Central memory CD8-positive, alpha-beta T cell (primary cell): ENCODE results near the gene ZAP70.

Source experiments
- ATAC-seq: fragments of 150-1000 bp; cut with Tn5 transposase; replicated peaks from 2 replicates; pipeline ENCODE4 v1.10.0; 2022; ENCODE audit warnings: mild to moderate bottlenecking, moderate FRiP score, moderate number of reproducible peaks; ENCODE audit not compliant: poor library complexity, severe bottlenecking; ENCODE audit errors: extremely low read depth
- DNase-seq, 2 donors: peaks; one replicate each; pipeline ENCODE4 v3.0.0; 2021; ENCODE audit warnings: low spot score in 2 of 2
- H3K27ac Mint-ChIP-seq: one replicate; pipeline ENCODE4 v1.8.0; 2022; ENCODE audit warnings: low read depth, mild to moderate bottlenecking, moderate library complexity, mixed read lengths
- H3K27me3 Mint-ChIP-seq: one replicate; pipeline ENCODE4 v1.8.0; 2022; ENCODE audit warnings: mixed read lengths
- H3K36me3 Mint-ChIP-seq: one replicate; pipeline ENCODE4 v1.8.0; 2022; ENCODE audit warnings: mild to moderate bottlenecking, moderate library complexity, mixed read lengths; ENCODE audit not compliant: insufficient read depth
- H3K4me1 Mint-ChIP-seq: one replicate; pipeline ENCODE4 v1.8.0; 2022; ENCODE audit warnings: mixed read lengths
- H3K4me3 Mint-ChIP-seq: one replicate; pipeline ENCODE4 v1.8.0; 2022; ENCODE audit warnings: mild to moderate bottlenecking, moderate library complexity, mixed read lengths
- H3K9me3 Mint-ChIP-seq: one replicate; pipeline ENCODE4 v1.8.0; 2022; ENCODE audit warnings: mixed read lengths

Gene ZAP70

GRCh38 chr2:97734061-97735051, 21.0 kb downstream of the ZAP70 start:
- Mint-ChIP-seq H3K9me3 (no peaks in the 10 kb centered on the region), H3K36me3 (peaks cover 69% of the 10 kb centered on the region), H3K27me3 (no peaks in the 10 kb centered on the region), H3K4me1 (peaks cover 58% of the 10 kb centered on the region), H3K27ac (peak overlapping the region; percentile 25), H3K4me3 (no peak overlapping the region)
- no peak for ATAC-seq
- no peak for DNase-seq

- Mint-ChIP-seq H3K9me3 (no peaks in the 10 kb centered on the region), H3K27me3 (no peaks in the 10 kb centered on the region), H3K36me3 (peaks cover 66% of the 10 kb centered on the region), H3K4me1 (peaks cover 57% of the 10 kb centered on the region), H3K4me3 (no peak overlapping the region), H3K27ac (peak overlapping the region; percentile 25)
- DNase-seq = no peak
- ATAC-seq = no peak
Measured at GRCh38 chr2:97735161-97735561, 21.8 kb downstream of the ZAP70 start.

GRCh38 chr2:97736185-97736584, 22.8 kb downstream of the ZAP70 start:
- Mint-ChIP-seq H3K4me3 (no peak overlapping the region), H3K27ac (no peak overlapping the region), H3K36me3 (peaks cover 62% of the 10 kb centered on the region), H3K9me3 (no peaks in the 10 kb centered on the region), H3K4me1 (peaks cover 56% of the 10 kb centered on the region), H3K27me3 (no peaks in the 10 kb centered on the region)
- no peak for DNase-seq
- no peak for ATAC-seq

- peaks cover 56% of the 10 kb centered on the region for H3K4me1 Mint-ChIP-seq
- DNase-seq = no peak
- H3K4me3 Mint-ChIP-seq = no peak overlapping the region
- peaks cover 60% of the 10 kb centered on the region for H3K36me3 Mint-ChIP-seq
- ATAC-seq = no peak
- H3K27me3 Mint-ChIP-seq = no peaks in the 10 kb centered on the region
- no peaks in the 10 kb centered on the region for H3K9me3 Mint-ChIP-seq
- H3K27ac Mint-ChIP-seq = no peak overlapping the region
Measured at GRCh38 chr2:97736608-97737330, 23.4 kb downstream of the ZAP70 start.

- DNase-seq (no peak), ATAC-seq (no peak)
- Mint-ChIP-seq H3K36me3 (peaks cover 57% of the 10 kb centered on the region), H3K9me3 (no peaks in the 10 kb centered on the region), H3K4me3 (no peak overlapping the region), H3K27ac (peak overlapping the region; percentile 78), H3K4me1 (peaks cover 59% of the 10 kb centered on the region), H3K27me3 (no peaks in the 10 kb centered on the region)
Measured at GRCh38 chr2:97737421-97738178, 24.2 kb downstream of the ZAP70 start.

- H3K9me3 Mint-ChIP-seq = no peaks in the 10 kb centered on the region
- H3K4me3 Mint-ChIP-seq = peak overlapping the region; percentile 12
- H3K36me3 Mint-ChIP-seq = peaks cover 54% of the 10 kb centered on the region
- H3K4me1 Mint-ChIP-seq = peaks cover 64% of the 10 kb centered on the region
- ATAC-seq (no peak), DNase-seq (no peak)
- peak overlapping the region; percentile 78 for H3K27ac Mint-ChIP-seq
- no peaks in the 10 kb centered on the region for H3K27me3 Mint-ChIP-seq
Measured at GRCh38 chr2:97738179-97739019, 25.0 kb downstream of the ZAP70 start.

GRCh38 chr2:97739020-97739892, 25.9 kb downstream of the ZAP70 start:
- Mint-ChIP-seq H3K36me3 (peaks cover 49% of the 10 kb centered on the region), H3K27me3 (no peaks in the 10 kb centered on the region), H3K4me1 (peaks cover 67% of the 10 kb centered on the region), H3K27ac (peak overlapping the region; percentile 78), H3K4me3 (no peak overlapping the region), H3K9me3 (no peaks in the 10 kb centered on the region)
- ATAC-seq (no peak), DNase-seq (no peak)

GRCh38 chr2:97739893-97740245, 26.5 kb downstream of the ZAP70 start:
- H3K9me3 Mint-ChIP-seq = no peaks in the 10 kb centered on the region
- no peak for DNase-seq
- H3K4me1 Mint-ChIP-seq = peaks cover 72% of the 10 kb centered on the region
- H3K4me3 Mint-ChIP-seq = no peak overlapping the region
- H3K27me3 Mint-ChIP-seq = no peaks in the 10 kb centered on the region
- H3K36me3 Mint-ChIP-seq = peaks cover 46% of the 10 kb centered on the region
- H3K27ac Mint-ChIP-seq = no peak overlapping the region
- no peak for ATAC-seq

- DNase-seq = no peak
Measured at GRCh38 chr2:97740590-97741182, 27.3 kb downstream of the ZAP70 start.

GRCh38 chr2:97741251-97741650, 27.9 kb downstream of the ZAP70 start:
- H3K27ac Mint-ChIP-seq = peak overlapping the region; percentile 78
- H3K27me3 Mint-ChIP-seq = no peaks in the 10 kb centered on the region
- DNase-seq (no peak), ATAC-seq (no peak)
- peaks cover 38% of the 10 kb centered on the region for H3K36me3 Mint-ChIP-seq
- no peaks in the 10 kb centered on the region for H3K9me3 Mint-ChIP-seq
- peaks cover 82% of the 10 kb centered on the region for H3K4me1 Mint-ChIP-seq
- no peak overlapping the region for H3K4me3 Mint-ChIP-seq

More at GRCh38 chr2:97740590-97741182, 27.3 kb downstream of the ZAP70 start:
- ATAC-seq = no peak
- Mint-ChIP-seq H3K9me3 (no peaks in the 10 kb centered on the region), H3K36me3 (peaks cover 39% of the 10 kb centered on the region), H3K4me3 (no peak overlapping the region), H3K27ac (peak overlapping the region; percentile 78), H3K27me3 (no peaks in the 10 kb centered on the region), H3K4me1 (peaks cover 78% of the 10 kb centered on the region)

- Mint-ChIP-seq H3K27ac (peak overlapping the region; percentile 78), H3K36me3 (peaks cover 35% of the 10 kb centered on the region), H3K9me3 (no peaks in the 10 kb centered on the region), H3K4me1 (peaks cover 82% of the 10 kb centered on the region), H3K27me3 (no peaks in the 10 kb centered on the region), H3K4me3 (peak overlapping the region; percentile 19)
- ATAC-seq (no peak), DNase-seq (no peak)
Measured at GRCh38 chr2:97741686-97742085, 28.3 kb downstream of the ZAP70 start.
